GM21423 (cell line): ENCODE measurements around the gene NDUFAF5.

ENCODE experiments used
- ATAC-seq: cut with Tn5 transposase; IDR thresholded peaks from one replicate; pipeline ENCODE4 v1.9.1; 2021; ENCODE audit warnings: mild to moderate bottlenecking, moderate library complexity; ENCODE audit not compliant: unreplicated experiment

The NDUFAF5 gene

DNA sequence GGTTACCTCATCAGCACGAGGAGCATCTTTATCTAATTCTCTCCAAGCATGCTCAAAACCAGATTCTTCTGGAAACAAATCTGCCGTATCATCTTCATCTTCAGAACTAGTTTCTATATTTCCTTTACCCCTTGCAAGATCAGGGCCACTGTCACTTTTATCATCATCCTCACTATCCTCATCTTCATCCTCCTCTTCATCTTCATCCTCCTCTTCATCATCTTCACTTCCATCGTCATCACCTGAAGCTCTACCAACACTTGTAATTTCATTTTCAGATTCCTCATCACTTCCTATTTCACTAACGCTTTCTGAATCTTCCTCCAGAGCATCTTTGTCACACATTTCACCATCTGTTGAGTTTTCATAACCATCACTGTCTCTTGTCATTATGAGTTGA, 9.0 kb upstream of the NDUFAF5 start:
- no peak for ATAC-seq

DNA sequence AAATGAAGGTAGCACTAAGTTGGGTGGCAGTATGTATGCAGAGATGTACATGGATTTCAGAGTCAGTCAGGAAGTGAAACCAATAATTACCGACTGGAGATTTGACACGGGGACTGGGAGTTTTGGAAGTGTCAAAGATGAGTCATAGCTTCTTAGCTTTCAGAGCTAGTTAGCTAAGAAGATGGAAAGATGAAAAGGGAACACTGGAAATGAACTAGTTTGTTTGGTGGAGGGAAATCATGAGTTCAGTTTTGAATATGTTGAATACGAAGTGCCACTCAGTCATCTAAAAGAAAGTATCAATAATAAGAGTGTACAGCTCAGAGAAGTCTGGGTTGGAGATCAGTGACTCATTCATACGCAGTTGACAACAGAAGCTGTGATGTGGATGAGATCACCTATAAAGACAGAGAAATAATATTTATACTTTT, 7.6 kb upstream of the NDUFAF5 start:
- ATAC-seq: no peak

DNA sequence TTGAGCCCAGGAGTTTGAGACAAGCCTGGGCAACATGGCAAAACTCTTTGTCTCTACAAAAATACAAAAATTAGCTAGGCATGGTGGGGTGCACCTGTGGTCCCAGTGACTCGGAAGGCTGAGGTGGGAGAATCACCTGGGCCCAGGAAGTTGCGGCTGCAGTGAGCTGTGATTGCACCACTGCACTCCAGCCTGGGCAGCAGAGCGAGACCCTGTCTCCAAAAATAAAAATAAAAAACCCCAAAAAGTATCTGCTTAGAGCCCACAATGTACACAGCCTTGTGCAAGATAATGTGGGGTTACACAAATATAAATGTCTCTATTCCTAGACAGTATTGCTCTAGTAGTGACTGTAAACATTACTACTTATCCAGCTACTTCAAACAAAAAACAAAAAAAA, 6.0 kb upstream of the NDUFAF5 start:
- no peak for ATAC-seq

DNA sequence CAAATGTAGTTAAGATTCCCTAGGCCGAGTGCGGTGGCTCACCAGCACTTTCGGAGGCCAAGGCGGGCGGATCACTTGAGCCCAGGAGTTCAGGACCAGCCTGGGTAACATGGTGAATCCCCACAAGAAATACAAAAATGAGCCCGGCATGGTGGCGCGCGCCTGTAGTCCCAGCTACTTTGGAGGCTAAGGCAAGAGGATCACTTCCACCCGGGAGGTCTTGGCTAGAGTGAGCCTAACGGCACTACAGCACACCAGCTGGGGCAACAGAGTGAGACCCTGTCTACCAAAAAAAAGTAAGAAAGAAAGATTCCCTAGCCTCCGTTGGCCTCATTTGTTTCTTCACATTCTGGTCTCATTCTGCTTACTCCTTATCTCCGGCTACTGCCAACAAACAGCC, 1.3 kb upstream of the NDUFAF5 start:
- ATAC-seq: no peak

DNA sequence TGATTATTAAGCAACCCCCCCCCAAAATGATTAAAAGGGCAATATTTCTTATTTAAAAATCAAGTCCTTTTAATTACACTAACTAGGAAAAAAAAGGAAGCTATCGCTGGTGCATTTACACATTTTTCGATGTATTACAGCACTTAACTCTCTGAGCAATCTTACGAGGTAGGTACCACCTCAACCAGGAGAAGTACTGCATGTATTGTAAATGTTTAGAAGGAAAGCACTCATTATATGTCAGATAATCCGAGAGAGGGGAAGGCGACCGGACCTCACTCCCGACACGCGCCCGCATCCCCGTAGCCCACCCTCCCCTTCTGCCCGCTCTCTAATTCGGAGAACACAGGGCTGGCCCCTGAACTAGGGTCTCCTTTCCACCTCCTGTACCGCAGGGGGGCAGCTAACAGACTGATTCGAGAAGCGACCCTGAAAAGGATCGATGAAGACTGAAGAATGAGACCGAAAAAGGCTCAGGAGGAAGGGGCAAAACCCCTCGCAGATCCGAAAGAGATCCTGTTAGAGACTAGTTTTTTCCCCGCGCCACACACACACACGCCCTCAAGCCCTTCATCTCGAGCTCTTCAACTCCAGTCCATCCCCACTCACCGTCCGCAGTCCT, 446 bp upstream of the NDUFAF5 start:
- ATAC-seq: peak; percentile 10

DNA sequence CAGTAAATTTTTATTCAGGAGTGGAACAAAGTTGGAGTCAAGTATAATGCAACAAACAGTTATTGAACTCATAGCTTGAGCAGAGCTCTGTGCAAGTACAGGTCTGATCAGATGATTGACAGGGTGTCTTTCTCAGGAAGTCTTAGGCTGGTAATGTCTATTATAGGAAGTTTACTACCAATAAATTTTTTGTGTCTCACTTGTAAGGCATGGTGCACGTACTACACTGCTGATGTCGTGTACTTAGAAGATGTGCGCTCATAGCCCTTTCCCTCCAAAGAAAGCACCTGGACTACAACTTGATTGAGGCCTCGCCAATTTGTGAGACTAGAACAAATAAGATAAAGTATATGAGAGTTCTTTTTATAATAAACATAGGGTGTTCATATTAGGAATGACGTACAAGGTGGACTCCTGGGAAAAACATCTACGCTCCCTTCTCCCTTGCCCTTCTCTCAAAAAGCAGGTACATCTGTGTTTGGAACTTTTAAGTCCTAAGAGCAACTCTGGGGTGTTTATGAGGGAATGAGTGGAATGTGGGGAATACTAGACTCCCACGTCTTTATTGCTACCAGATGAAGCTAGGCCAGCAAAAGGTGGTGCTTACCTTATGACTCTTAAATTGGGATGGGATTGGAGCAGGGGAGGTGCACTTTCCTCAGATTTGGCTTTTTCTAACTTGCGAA, 1.5 kb downstream of the NDUFAF5 start:
- no peak for ATAC-seq

DNA sequence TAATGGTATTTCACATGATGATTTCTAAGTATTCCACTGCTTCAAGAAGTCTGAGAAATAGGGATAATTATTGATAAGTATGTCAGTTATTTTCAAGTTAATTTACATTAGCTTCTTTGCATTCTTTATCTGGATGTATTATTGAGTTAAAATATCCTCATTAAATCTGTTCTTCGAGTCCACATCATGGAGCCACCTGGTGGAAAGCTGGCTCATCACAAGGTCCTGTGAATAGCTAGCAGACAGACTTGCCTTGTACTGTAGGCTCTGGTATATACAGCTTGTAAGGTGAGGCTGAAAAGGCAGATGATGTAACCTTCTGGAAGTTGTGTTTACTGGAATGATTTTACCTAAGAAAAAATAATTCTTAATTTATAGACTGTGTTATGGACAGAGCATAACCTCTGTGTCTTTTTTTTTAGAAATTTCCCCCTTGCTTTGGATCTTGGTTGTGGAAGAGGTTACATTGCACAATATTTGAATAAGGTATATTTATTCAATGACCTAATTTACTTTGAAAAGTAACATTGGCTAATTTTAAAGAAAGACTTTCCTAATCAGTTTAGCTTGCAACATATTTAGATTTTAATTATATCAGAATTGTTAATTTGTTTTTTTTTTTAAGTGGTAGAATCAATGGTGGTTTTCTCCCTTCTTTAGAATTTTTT, 3.5 kb downstream of the NDUFAF5 start:
- peak; percentile 31 for ATAC-seq

DNA sequence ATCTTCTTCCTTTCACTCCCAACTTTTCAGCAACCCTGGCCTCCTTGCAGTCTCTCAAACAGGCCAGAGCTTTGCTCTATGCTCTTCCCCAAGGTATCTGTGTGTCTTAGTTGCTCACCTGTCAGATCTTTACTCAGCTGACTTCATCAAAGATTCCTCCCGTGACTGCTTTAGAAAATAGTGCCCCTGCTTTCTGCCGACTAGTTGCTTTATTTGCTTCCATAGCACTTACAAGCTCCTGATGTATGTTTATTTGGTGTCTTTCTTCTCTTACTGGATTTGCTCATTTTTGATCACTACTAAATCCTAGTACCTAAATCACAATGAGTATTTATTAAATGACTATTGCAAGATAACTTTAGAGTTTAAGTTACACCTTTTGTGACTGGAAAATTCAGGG, 5.9 kb downstream of the NDUFAF5 start:
- no peak for ATAC-seq

DNA sequence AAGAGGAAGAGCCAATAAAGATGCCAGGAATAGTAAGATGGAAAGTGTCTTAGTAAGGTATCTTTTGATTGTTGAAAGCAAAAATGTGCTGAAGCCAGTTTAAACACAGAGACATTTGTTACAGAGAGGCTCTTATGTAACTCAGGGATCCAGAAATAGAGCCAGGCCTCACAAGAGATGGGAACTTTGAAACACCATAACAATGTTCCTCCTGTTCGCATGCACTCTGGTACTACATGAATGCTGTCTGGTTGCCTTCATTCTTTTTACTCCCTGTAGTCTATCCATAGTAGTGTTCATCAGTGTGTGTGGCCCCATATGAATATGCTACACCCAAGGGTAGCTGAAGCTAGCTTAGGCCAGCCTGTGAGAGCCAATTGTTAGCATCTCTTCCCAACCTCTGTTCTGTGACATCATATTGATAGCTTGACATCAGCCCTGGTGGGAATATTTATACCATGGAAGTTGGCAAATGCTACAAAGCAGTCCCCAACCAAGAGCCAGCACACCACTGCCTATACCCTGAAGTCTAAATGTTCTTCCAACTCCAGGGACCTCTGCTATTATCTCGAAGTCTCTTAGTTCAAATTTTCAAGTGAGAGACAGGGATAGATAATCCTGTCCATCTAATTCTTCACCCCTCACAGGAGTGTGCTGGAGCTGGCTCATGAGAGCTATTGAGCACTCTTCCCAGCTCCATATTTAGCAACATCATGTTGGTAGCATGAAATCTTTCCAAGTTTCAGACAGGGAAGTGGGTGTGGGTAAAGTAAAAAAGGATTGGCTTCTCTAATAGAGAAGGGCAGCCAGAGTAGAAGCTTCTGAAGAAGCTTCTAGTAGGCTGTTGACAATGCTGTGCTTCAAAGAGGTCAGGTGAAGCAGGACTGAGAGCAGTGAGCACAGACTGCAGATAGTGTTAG, 7.0 kb downstream of the NDUFAF5 start:
- no peak for ATAC-seq

DNA sequence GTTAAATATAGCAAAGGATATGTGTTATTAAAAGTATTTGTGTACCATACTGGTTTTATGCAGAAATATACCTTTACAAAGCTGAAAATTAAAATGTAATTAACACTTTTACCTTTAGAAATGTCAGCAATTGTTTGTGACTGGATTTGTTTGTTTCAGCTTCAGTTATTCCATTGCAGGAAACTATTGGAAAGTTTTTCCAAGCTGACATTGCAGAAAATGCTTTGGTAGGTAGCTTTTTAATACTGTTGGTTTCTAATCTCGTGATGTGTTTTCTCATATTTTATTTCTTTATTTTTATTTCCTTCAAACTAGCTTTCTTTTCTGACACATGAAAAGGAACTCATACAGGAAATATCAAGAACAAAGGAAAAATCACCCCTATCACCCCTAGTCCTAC, 8.2 kb downstream of the NDUFAF5 start:
- no peak for ATAC-seq

DNA sequence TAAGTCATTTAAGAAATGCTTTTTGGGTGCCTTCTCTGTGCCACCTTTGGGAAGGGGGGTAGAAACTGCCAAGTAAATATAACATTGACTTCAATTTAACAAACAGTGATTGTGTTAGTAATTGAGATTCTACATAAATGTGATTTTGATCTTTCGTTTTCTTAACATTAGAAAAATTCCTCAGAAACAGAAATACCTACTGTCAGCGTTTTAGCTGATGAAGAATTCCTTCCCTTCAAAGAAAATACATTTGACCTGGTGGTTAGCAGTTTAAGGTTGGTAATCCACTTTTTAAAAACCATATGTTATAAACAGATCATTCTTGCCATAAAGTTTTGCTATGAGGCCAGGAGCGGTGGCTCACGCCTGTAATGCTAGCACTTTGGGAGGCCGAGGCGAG, 9.8 kb downstream of the NDUFAF5 start:
- ATAC-seq: no peak

DNA sequence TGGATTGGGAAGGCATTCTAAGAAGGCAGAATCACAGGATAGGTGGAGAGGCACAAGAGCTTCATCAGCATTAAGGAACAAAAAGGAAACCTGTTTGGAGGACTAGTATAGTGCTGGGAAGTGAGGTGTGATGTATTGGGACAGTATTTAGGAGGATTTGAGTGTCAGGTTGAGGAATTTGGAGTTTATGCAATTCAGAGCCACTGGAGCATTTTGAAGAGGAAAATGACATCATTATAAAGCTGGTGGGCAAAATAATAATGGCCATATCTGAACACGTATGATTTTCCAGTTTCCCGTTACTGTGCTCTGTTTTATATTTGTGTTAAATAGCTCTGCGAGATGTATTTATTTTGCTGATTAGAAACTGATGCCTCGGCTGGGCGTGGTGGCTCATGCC, 14.2 kb downstream of the NDUFAF5 start:
- no peak for ATAC-seq

DNA sequence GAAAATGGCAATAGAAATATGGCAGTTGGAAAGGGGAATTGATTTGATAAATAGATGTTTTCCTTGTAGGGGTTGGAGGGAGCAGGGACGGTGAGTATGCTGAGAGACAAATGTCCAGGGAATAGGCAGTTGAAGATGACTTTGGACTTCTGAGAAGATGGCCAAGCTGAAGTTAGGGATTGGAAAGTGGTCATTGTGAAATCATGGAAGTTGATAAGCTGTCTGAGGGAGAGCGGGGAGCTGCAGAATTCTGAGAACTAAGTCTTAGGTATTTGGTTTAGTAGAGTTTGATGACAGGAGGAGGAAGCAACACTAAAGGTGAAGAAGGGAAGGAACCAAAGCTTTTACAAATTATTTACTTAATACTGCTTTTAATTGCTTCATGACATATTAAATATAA, 15.1 kb downstream of the NDUFAF5 start:
- ATAC-seq: no peak

DNA sequence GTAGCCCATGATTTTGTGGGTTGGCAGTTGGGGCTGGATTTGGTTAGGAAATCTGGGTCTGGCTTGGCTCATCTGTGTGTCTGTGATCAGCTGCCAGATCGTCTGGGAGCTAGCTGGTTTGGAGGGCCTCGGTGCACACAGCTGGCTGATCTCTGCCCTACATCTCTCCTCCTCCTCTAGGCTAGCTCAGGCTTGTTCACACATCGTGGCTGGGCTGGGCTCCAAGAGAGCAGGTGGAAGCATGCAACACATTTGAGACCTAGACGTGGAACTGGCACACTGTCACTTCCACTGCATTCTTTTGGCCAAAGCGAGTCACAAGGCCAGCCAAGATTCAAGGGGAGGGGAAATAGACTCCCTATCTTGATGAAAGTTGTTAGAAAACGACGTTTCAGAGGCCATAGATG, 15.9 kb downstream of the NDUFAF5 start:
- ATAC-seq: no peak

DNA sequence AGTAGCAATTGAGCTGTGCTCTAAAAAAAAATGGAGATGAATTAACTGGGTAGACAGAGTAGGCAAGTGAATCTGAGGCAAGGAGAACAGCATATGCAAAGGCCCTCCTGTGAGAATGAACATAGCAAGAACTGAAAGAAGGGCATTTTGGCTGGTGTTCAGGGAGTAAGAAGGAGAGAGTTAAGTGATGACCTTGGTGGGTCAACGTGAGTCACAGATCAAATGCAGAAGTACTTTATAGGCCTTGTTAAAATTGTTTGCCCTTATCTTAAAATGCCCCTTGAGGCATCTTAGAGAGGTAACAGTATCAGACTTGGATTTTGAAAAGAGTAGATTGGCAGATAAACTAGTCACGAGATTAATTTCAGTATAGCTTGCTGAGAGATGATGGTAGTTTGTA, 24.5 kb downstream of the NDUFAF5 start:
- ATAC-seq: no peak

DNA sequence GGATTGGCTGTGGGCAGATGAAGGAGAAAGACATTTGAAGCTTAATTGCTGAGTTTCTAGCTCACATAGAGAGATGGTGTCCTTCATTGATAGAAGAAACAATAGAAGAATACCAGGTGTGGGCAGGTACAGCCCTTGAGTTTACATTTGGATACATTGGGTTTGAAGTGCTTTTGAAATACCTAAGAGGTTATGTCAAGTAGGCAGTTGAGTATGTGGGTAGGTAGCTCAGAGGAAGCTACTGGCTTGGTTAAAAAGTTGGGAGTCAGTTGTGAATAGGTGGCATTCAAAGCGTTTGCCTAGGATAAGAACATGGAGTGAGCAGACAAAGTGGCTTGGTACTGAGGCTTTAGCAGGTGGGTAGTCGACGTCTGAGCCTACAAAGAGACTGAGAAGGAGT, 25.0 kb downstream of the NDUFAF5 start:
- ATAC-seq: no peak

DNA sequence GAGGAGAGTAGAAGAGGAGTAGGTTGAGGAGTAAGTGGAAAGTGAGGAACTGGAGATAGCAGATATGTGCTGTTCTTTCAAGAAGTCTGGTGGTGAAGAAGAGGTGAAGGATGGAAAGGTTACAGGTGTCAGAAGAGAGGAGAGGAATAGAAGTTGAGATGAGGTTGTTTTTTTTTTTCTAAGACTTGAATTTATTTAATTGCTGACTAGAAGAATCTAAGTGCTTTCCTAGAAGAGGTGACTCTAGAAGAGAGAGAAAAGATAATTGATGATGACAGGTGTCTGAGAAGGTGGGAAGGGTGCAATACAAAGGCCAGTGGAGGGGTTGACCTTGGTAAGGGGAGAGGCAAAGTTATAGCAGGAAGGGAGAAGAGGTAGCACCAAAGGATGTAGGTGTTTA, 25.6 kb downstream of the NDUFAF5 start:
- ATAC-seq: no peak

DNA sequence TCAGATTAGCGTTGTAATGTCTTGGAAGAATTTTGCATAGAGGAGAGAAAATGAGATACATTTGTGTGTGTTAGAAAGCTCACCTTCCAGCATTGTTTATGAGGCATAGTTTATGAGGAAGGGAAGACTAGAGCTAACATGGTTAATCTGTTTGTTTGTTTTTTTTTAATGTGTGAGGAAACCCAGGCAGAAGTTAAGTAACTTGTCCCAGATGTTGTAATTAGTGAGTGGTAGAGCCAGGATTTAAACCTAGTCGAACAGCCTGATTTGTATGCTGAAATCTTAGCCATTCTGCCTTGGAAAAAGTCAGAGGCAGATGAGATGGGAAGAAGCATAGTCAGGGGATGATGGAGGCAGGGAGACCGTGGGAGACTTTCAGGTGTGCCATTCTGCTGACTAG, 29.1 kb downstream of the NDUFAF5 start:
- ATAC-seq: no peak

DNA sequence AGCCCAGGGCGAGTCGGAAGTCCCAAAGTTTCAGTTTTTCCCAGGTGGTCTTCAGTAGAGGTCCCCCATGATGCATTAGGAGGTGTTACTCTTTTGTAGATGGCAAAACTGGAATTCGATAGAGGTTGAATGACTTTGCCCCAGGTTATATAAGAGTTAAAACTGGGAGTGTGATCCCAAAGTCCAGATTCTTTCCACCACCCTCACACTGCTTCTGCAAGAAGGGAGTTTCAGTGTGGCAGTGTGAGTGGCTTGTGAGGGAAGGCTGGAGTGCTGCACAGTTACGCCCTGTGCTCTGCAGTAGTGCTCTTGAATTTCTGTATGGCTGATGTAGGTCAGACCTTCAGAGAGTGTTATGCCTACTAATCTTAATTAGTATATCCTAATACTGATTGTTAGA, 29.8 kb downstream of the NDUFAF5 start:
- no peak for ATAC-seq

DNA sequence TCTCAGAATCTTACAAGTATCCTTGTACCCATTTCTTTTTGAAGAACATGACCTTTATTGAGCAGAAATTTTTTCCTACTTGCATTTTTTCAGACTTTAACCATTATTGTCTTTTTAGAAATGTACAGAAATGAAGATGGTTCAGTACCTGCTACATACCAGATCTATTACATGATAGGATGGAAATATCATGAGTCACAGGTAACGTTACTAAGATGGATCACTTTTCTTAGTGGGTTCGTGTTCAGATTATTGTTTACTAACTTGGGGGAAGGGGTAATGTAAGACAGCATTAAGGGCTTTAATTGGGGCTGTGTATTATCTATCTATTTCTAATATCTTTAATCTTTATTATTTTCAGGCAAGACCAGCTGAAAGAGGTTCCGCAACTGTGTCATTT, 31.9 kb downstream of the NDUFAF5 start:
- no peak for ATAC-seq

DNA sequence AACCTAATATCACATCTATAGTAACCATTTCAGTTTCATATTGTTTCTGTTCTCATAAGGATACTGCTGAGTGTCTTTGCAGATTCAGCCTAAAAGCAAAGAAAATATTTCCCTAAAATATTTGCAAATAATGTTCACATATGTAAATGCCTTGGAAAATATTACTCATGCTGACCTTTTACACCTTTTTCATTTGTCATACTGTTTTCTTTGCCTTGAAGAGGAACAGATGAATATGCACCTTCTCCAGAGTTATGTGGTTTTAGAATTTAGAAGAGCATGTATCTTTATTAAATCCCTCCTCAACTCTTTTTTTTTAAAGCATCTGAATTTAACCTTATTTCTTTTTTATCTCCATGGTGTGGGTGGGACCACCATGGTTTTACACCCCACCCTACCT, 32.5 kb downstream of the NDUFAF5 start:
- ATAC-seq: no peak
